Endothelial cell of umbilical vein (primary cell): Measurements from ENCODE around the gene ITGA6. TPM values are rescaled to one million over a fixed set of nuclear protein-coding genes. Genes with fewer than 3 reads are reported as not detected.

Experiments used
- BruUV-seq: library from RNA; stranded (reverse); fragments of 400-500 nt; replicated peaks from 2 replicates; lab custom pipeline; 2021; lab: Mats Ljungman, UMichigan
- CTCF ChIA-PET: fragments of 300-600, 350-600 bp; sonication (Branson Sonifier 250); formaldehyde crosslinking; loops from one replicate; lab custom pipeline; 2021; ENCODE audit warnings: antibody characterized with exemption, inconsistent platforms; lab: Charles Lee
- POLR2A ChIA-PET: fragments of 300-600, 350-600 bp; sonication (Branson Sonifier 250); formaldehyde crosslinking; loops from one replicate; lab custom pipeline; 2021; ENCODE audit warnings: antibody characterized with exemption, inconsistent platforms; lab: Charles Lee
- DNase-seq: peaks from one replicate; pipeline ENCODE4 v3.0.0-alpha.2; 2011; ENCODE audit warnings: low read depth, low spot score
- FAIRE-seq: peaks from 2 replicates; lab custom pipeline; 2011; peaks lifted over from hg19 to GRCh38; lab: Jason Lieb, UNC
- H2AFZ ChIP-seq: 2 replicates; pipeline ENCODE4 v1.6.0; 2012; ENCODE audit warnings: low read depth, low read length, control low read depth, inconsistent platforms
- H3K27ac ChIP-seq: 2 replicates; pipeline ENCODE4 v1.5.1; 2011; ENCODE audit warnings: low read depth, mild to moderate bottlenecking, control low read depth, low read length, moderate library complexity; ENCODE audit not compliant: insufficient read depth
- H3K27me3 ChIP-seq, 2 experiments: 2 replicates each; pipeline versions ENCODE4 v1.6.0 to v1.6.1; 2011; ENCODE audit warnings: low read length in 2 of 2, mixed read lengths in 1 of 2; ENCODE audit not compliant: control insufficient read depth in 2 of 2, insufficient read depth in 2 of 2
- H3K36me3 ChIP-seq, 2 experiments: 2 replicates in 1 of 2; 3 replicates in 1 of 2; pipeline ENCODE4 v1.5.1; 2011; ENCODE audit warnings: low read length in 2 of 2, mild to moderate bottlenecking in 1 of 2, moderate library complexity in 1 of 2; ENCODE audit not compliant: control insufficient read depth in 2 of 2, insufficient read depth in 2 of 2; ENCODE audit errors: extremely low read depth in 1 of 2
- H3K4me1 ChIP-seq: 3 replicates; pipeline ENCODE4 v1.5.1; 2011; ENCODE audit warnings: mild to moderate bottlenecking, low read length; ENCODE audit not compliant: control insufficient read depth, insufficient read depth; ENCODE audit errors: extremely low read depth
- H3K4me2 ChIP-seq: 2 replicates; pipeline ENCODE4 v1.6.1; 2011; ENCODE audit warnings: low read length, control low read depth, mixed read lengths; ENCODE audit not compliant: insufficient read depth
- H3K4me3 ChIP-seq, 3 experiments: fragments of 200-600 bp in 1 of 3; sonication (generic), shearing (Covaris generic) in 1 of 3; replicated peaks in 1 of 3; 2 replicates each; pipeline ENCODE4 v1.5.1; 2011 to 2016; ENCODE audit warnings: control low read depth in 3 of 3, low read length in 3 of 3, mild to moderate bottlenecking in 2 of 3, inconsistent platforms in 1 of 3, low read depth in 1 of 3, moderate library complexity in 1 of 3; ENCODE audit not compliant: insufficient read depth in 1 of 3
- H3K79me2 ChIP-seq: 2 replicates; pipeline ENCODE4 v1.6.0; 2012; ENCODE audit warnings: low read length, inconsistent platforms; ENCODE audit not compliant: control insufficient read depth, insufficient read depth
- H3K9ac ChIP-seq: replicated peaks from 2 replicates; pipeline ENCODE3; 2011; ENCODE audit warnings: low read length, control low read depth; ENCODE audit not compliant: insufficient read depth; ENCODE audit errors: extremely low read depth
- H3K9me1 ChIP-seq: replicated peaks from 3 replicates; pipeline ENCODE4 v1.6.0; 2011; ENCODE audit warnings: mild to moderate bottlenecking, low read length; ENCODE audit not compliant: control insufficient read depth, insufficient read depth; ENCODE audit errors: extremely low read depth
- H3K9me3 ChIP-seq: replicated peaks from 2 replicates; pipeline ENCODE4 v1.5.1; 2012; ENCODE audit warnings: low read length, inconsistent platforms; ENCODE audit not compliant: control insufficient read depth, insufficient read depth
- H4K20me1 ChIP-seq: replicated peaks from 2 replicates; pipeline ENCODE3; 2011; ENCODE audit warnings: mild to moderate bottlenecking, low read length; ENCODE audit not compliant: control insufficient read depth, insufficient read depth; ENCODE audit errors: extremely low read depth
- CTCF ChIP-seq, 2 donors: IDR thresholded peaks; 1 replicate in 1 of 2; 2 replicates in 1 of 2; pipeline ENCODE4 v1.5.1; 2011; ENCODE audit warnings: low read length in 2 of 2, mild to moderate bottlenecking in 2 of 2, moderate library complexity in 2 of 2, control low read depth in 1 of 2, inconsistent platforms in 1 of 2, low read depth in 1 of 2; ENCODE audit not compliant: insufficient read depth in 1 of 2; ENCODE audit errors: extremely low read depth in 1 of 2
- EZH2 ChIP-seq: IDR thresholded peaks from 2 replicates; pipeline ENCODE4 v1.6.1; 2012; ENCODE audit warnings: borderline replicate concordance, low read depth, mild to moderate bottlenecking, moderate library complexity, low read length, inconsistent platforms; ENCODE audit not compliant: severe bottlenecking
- FOS ChIP-seq: IDR thresholded peaks from 2 replicates; pipeline ENCODE4 v1.6.1; 2011; ENCODE audit warnings: mild to moderate bottlenecking, low read length, moderate library complexity, borderline replicate concordance; ENCODE audit not compliant: insufficient read depth
- GATA2 ChIP-seq: IDR thresholded peaks from 2 replicates; pipeline ENCODE4 v1.7.0; 2011; ENCODE audit warnings: low read depth, mild to moderate bottlenecking, moderate library complexity, mixed read lengths, low read length; ENCODE audit not compliant: insufficient read length, insufficient read depth
- JUN ChIP-seq: IDR thresholded peaks from 2 replicates; pipeline ENCODE4 v1.6.1; 2011; ENCODE audit warnings: borderline replicate concordance, low read depth; ENCODE audit not compliant: insufficient read length, insufficient read depth
- MAX ChIP-seq: IDR thresholded peaks from 2 replicates; pipeline ENCODE4 v1.6.1; 2011; ENCODE audit not compliant: insufficient read depth, insufficient read length
- MYC ChIP-seq: IDR thresholded peaks from one replicate; pipeline ENCODE4 v1.6.1; 2011; ENCODE audit warnings: mild to moderate bottlenecking, low read depth, low read length
- POLR2A ChIP-seq: IDR thresholded peaks from 2 replicates; pipeline ENCODE4 v1.6.1; 2012; ENCODE audit warnings: low read depth, mild to moderate bottlenecking, control low read depth, low read length
- POLR2AphosphoS5 ChIP-seq: IDR thresholded peaks from 2 replicates; pipeline ENCODE4 v1.6.1; 2012; ENCODE audit warnings: low read depth, mild to moderate bottlenecking, control low read depth, low read length, moderate library complexity; ENCODE audit not compliant: insufficient read depth
- dilution Hi-C: fragments of 300-500 bp; cut with MboI; formaldehyde crosslinking; loops from one replicate; pipeline ENCODE4 v1.15.0; 2019; ENCODE audit warnings: low sequenced_read_pairs; ENCODE audit not compliant: extremely low pct_ligation_motif_present
- intact Hi-C: fragments of 100-400 bp; cut with micrococcal nuclease; formaldehyde crosslinking; loops from one replicate; pipeline ENCODE4 v1.10.0; 2022
- polyA plus RNA-seq, 4 experiments: library from polyadenylated mRNA; depleted of rRNA in 3 of 4; stranded (reverse) in 3 of 4; unstranded in 1 of 4; fragments of >200 nt; gene quantifications; 2 replicates each; pipeline versions ENCODE4 v1.2.1 to v1.2.3, GENCODE V29; 2011 to 2012; ENCODE audit warnings: missing spikeins in 1 of 4
- total RNA-seq: library from RNA; stranded (reverse); gene quantifications from 2 replicates; pipeline ENCODE4 v1.2.3, GENCODE V29; 2021

The ITGA6 gene
- total and polyA plus RNA-seq, 2 donors (not counting 3 experiments of a cell fraction or from before 2014, with no cell fraction given), result 24.9 to 208 TPM

GRCh38 chr2:172552547-172553291 lies 125.3 kb downstream of the ITGA6 start:
- H3K27me3 ChIP-seq, result no peaks in the 10 kb centered on the region
- no peaks in the 10 kb centered on the region for H3K36me3 ChIP-seq
- H2AFZ ChIP-seq, result no peak overlapping the region
- FAIRE-seq (peak; percentile 71), DNase-seq (peak; percentile 79)
- TF ChIP-seq POLR2A, result no peak
- TF ChIP-seq MAX, result no peak
- TF ChIP-seq EZH2, result no peak
- TF ChIP-seq POLR2AphosphoS5, result peak; percentile 52
- peak; percentile 75 for TF ChIP-seq GATA2
- no peak for TF ChIP-seq CTCF (IDR thresholded peaks at IDR 0.05; ENCODE audit: extremely low read depth in 1 of 2, insufficient read depth in 1 of 2, low read depth in 1 of 2, low read length in 2 of 2)
- TF ChIP-seq JUN, result peak; percentile 83
- no peak for TF ChIP-seq MYC
- TF ChIP-seq FOS, result peak; percentile 83
- H3K4me1 ChIP-seq, result peaks cover 27% of the 10 kb centered on the region
- POLR2A ChIA-PET, result no interaction called here
- dilution Hi-C loops (no loop called here), intact Hi-C loops (no loop called here)
- H3K27ac ChIP-seq, result peak overlapping the region; percentile 70
- no peak overlapping the region for H3K4me3 ChIP-seq
- no peaks in the 10 kb centered on the region for H3K9me1 ChIP-seq
- no peak overlapping the region for H3K4me2 ChIP-seq
- CTCF ChIA-PET, result interaction anchor here (0.7 to 1.5 kb wide), 4 partner anchors 12 to 158 kb away, joined by 3 to 5 read pairs (median 3); no protein-coding TSS in a partner anchor
- no peaks in the 10 kb centered on the region for H3K9me3 ChIP-seq
- no TSS peak for BruUV-seq
- peaks cover 10% of the 10 kb centered on the region for H3K79me2 ChIP-seq
- H3K9ac ChIP-seq, result no peak overlapping the region
- H4K20me1 ChIP-seq, result no peaks in the 10 kb centered on the region
